GM23338 (cell line): Measurements from ENCODE around the gene FMO2.

Source experiments
- CREB1 ChIP-seq: fragments of 250-450 bp; sonication (Bioruptor Pico); IDR thresholded peaks from 2 replicates; pipeline ENCODE4 v1.5.0; 2020; ENCODE audit warnings: low read depth, mild to moderate bottlenecking, moderate library complexity
- CTCF ChIP-seq, 2 experiments: fragments of 200-600 bp in 1 of 2; sonication (generic) in 1 of 2; conservative IDR thresholded peaks; 2 replicates each; pipeline versions ENCODE4 v1.5.1 to v1.6.1; 2016 to 2017; ENCODE audit warnings: antibody characterized with exemption in 2 of 2, low read depth in 2 of 2, mild to moderate bottlenecking in 2 of 2, moderate library complexity in 1 of 2
- EZH2 ChIP-seq: fragments of 200-600 bp; sonication (generic); IDR thresholded peaks from one replicate; pipeline ENCODE4 v1.8.0; 2017; ENCODE audit warnings: antibody characterized with exemption, mild to moderate bottlenecking, low read depth; ENCODE audit not compliant: unreplicated experiment
- EZH2phosphoT487 ChIP-seq: fragments of 200-600 bp; sonication (generic); IDR thresholded peaks from one replicate; pipeline ENCODE4 v1.8.1; 2018; ENCODE audit warnings: antibody characterized with exemption; ENCODE audit not compliant: unreplicated experiment
- JUNB ChIP-seq: IDR thresholded peaks from one replicate; pipeline ENCODE4 v1.6.1; 2016; ENCODE audit warnings: antibody characterized with exemption; ENCODE audit not compliant: unreplicated experiment
- POLR2AphosphoS5 ChIP-seq: IDR thresholded peaks from 2 replicates; pipeline ENCODE4 v1.6.1; 2016; ENCODE audit warnings: antibody characterized with exemption, low read depth
- REST ChIP-seq: IDR thresholded peaks from one replicate; pipeline ENCODE4 v1.6.1; 2018; ENCODE audit warnings: antibody characterized with exemption; ENCODE audit not compliant: unreplicated experiment
- STAT1 ChIP-seq: IDR thresholded peaks from one replicate; pipeline ENCODE4 v1.6.1; 2016; ENCODE audit warnings: antibody characterized with exemption; ENCODE audit not compliant: unreplicated experiment
- ZNF114 ChIP-seq: fragments of 250-450 bp; sonication (Bioruptor Pico); IDR thresholded peaks from 2 replicates; pipeline ENCODE4 v1.5.0; 2020; ENCODE audit warnings: mild to moderate bottlenecking, moderate library complexity
- ZNF331 ChIP-seq: fragments of 250-450 bp; sonication (Bioruptor Pico); IDR thresholded peaks from 2 replicates; pipeline ENCODE4 v1.5.0; 2020; ENCODE audit warnings: low read depth, mild to moderate bottlenecking, moderate library complexity
- TF ChIP-seq, protein P1 (sequence below): IDR thresholded peaks from 2 replicates; pipeline ENCODE4 v1.6.1; 2016; ENCODE audit warnings: antibody characterized with exemption

GRCh38 chr1:171258943-171259342, 73.8 kb downstream of the FMO2 start:
- TF ChIP-seq EZH2 = no peak
- TF ChIP-seq POLR2AphosphoS5 = no peak
- no peak for TF ChIP-seq CTCF (conservative IDR thresholded peaks at IDR 0.05; ENCODE audit: low read depth in 2 of 2)
- no peak for TF ChIP-seq EZH2phosphoT487
- no peak for TF ChIP-seq REST
- TF ChIP-seq ZNF114 (CRISPR knock-in tag) = no peak
- no peak for TF ChIP-seq JUNB
- TF ChIP-seq, protein P1, sequence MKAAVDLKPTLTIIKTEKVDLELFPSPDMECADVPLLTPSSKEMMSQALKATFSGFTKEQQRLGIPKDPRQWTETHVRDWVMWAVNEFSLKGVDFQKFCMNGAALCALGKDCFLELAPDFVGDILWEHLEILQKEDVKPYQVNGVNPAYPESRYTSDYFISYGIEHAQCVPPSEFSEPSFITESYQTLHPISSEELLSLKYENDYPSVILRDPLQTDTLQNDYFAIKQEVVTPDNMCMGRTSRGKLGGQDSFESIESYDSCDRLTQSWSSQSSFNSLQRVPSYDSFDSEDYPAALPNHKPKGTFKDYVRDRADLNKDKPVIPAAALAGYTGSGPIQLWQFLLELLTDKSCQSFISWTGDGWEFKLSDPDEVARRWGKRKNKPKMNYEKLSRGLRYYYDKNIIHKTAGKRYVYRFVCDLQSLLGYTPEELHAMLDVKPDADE = no peak
- no peak for TF ChIP-seq CREB1 (CRISPR knock-in tag)
- TF ChIP-seq STAT1 = no peak
- no peak for TF ChIP-seq ZNF331 (CRISPR knock-in tag)
